Measurements from ENCODE around the gene RNF150. TPM values are rescaled to one million over a fixed set of nuclear protein-coding genes. Genes with fewer than 3 reads are reported as not detected.
A peak's percentile ranks its signal among the peaks of the same experiment; 100 is the strongest.

RNF150 gene
- total RNA-seq, 1 donor from 2014 or later, result 9.1 TPM

DNA sequence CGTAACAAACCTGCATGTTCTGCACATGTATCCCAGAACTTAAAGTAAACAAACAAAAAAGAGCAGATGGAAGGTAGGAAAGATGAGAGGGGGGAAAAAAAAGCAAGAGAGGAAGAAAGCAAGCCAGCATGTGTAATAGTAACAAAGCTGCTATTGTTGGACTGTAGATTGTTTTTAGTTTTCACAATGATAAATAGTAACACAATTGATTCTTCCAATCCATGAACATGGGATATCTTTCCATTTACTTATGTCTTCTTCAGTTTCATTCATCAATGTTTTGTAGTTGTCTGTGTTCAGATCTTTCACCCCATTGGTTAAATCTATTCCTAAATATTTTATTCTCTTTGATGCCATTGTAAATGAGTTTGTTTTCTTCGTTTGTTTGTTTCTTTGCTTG, 292.1 kb downstream of the RNF150 start:
- H3K27ac ChIP-seq, result no peak overlapping the region
- TF ChIP-seq POLR2A (IDR thresholded peaks at IDR 0.05), result no peak
- TF ChIP-seq, protein P1, sequence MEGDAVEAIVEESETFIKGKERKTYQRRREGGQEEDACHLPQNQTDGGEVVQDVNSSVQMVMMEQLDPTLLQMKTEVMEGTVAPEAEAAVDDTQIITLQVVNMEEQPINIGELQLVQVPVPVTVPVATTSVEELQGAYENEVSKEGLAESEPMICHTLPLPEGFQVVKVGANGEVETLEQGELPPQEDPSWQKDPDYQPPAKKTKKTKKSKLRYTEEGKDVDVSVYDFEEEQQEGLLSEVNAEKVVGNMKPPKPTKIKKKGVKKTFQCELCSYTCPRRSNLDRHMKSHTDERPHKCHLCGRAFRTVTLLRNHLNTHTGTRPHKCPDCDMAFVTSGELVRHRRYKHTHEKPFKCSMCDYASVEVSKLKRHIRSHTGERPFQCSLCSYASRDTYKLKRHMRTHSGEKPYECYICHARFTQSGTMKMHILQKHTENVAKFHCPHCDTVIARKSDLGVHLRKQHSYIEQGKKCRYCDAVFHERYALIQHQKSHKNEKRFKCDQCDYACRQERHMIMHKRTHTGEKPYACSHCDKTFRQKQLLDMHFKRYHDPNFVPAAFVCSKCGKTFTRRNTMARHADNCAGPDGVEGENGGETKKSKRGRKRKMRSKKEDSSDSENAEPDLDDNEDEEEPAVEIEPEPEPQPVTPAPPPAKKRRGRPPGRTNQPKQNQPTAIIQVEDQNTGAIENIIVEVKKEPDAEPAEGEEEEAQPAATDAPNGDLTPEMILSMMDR (IDR thresholded peaks at IDR 0.05), result no peak
- no peak for TF ChIP-seq POLR2AphosphoS5 (IDR thresholded peaks at IDR 0.05; ENCODE audit: insufficient read depth in 1 of 2, low read depth in 1 of 2)
- intact Hi-C loops (cut with DNase I), result no loop called here
- no peaks in the 10 kb centered on the region for H3K27me3 ChIP-seq
- H3K36me3 ChIP-seq, result no peaks in the 10 kb centered on the region
- no peak overlapping the region for H3K4me3 ChIP-seq
- H3K9me3 ChIP-seq, result no peaks in the 10 kb centered on the region
- H3K4me1 ChIP-seq, result peaks cover 12% of the 10 kb centered on the region
- no peak for DNase-seq (ENCODE audit: extremely low spot score in 2 of 2)

DNA sequence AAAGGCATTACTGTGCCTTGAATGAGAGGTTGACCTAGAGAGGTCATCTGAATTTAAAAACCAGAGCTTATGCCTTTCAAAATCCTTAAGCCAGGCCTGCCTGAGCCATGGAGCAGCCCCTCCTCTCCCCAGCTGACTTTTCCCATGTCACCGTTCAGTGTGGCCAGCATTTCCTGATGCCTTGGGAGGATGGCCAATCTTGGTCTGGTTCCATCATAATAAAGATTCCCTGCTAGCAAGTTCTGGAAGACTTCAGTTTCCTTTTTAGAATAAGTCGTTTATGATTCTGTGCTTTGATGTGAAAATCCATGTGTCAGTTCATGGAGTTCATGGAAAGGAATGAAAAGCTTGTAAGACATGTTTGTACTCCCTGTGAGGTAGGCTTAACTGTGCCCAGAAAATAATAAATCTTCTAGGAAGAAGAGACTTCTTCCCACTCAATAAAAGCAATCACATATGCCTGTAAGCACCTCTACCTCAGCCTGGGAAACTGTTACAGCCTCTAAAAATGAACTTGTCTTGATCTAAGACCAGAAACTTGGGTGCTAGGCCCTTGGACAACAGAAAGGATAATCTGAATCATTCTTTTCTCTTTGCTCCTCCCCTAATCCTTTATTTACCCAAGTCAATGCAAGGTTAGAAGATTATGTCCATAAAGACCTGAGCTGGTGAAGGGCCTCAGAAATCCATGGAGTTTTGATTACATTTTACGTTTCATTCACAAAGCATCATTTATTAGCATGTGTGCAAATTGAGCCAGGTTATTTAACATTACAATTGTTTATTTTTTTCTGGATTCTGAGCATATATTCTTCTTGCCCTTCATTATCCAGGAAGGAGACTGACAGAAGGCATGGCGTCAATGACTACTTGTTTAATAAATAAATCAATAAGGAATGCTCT, 293.1 kb downstream of the RNF150 start:
- TF ChIP-seq POLR2AphosphoS5 (IDR thresholded peaks at IDR 0.05; ENCODE audit: insufficient read depth in 1 of 2, low read depth in 1 of 2) (no peak), POLR2A (IDR thresholded peaks at IDR 0.05) (no peak)
- TF ChIP-seq, protein P1 (IDR thresholded peaks at IDR 0.05), result no peak
- peak overlapping the region; percentile 28 for H3K27ac ChIP-seq
- DNase-seq (ENCODE audit: extremely low spot score in 2 of 2), result no peak
- H3K27me3 ChIP-seq, result no peaks in the 10 kb centered on the region
- H3K36me3 ChIP-seq, result no peaks in the 10 kb centered on the region
- no peak overlapping the region for H3K4me3 ChIP-seq
- H3K4me1 ChIP-seq, result peaks cover 12% of the 10 kb centered on the region
- H3K9me3 ChIP-seq, result no peaks in the 10 kb centered on the region
- intact Hi-C loops (cut with DNase I), result no loop called here

DNA sequence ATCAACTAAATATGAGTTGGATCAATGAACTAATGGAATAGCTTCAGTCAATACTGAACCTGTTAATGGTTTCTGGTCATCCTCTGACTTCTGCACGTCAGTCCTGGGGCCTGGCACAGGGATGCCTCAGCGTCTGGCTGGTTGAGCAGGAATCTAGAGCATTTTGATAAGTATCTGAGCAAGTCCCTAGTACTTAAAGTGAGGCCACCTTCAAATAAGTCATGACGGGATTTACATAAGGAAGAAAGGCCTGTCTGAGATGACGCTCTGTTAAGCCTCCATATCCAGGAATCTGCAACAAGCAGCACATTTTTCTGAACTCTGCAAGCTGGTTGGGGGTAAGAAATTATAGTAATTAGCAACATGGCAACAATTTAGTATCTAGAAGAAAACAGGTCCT, 293.9 kb downstream of the RNF150 start:
- no peaks in the 10 kb centered on the region for H3K9me3 ChIP-seq
- H3K4me3 ChIP-seq, result no peak overlapping the region
- H3K27me3 ChIP-seq, result no peaks in the 10 kb centered on the region
- TF ChIP-seq POLR2A (IDR thresholded peaks at IDR 0.05), result no peak
- TF ChIP-seq, protein P1 (IDR thresholded peaks at IDR 0.05), result no peak
- no peak for TF ChIP-seq POLR2AphosphoS5 (IDR thresholded peaks at IDR 0.05; ENCODE audit: insufficient read depth in 1 of 2, low read depth in 1 of 2)
- H3K4me1 ChIP-seq, result peaks cover 12% of the 10 kb centered on the region
- no peak for DNase-seq (ENCODE audit: extremely low spot score in 2 of 2)
- H3K27ac ChIP-seq, result peak overlapping the region; percentile 28
- H3K36me3 ChIP-seq, result no peaks in the 10 kb centered on the region
- intact Hi-C loops (cut with DNase I), result no loop called here

DNA sequence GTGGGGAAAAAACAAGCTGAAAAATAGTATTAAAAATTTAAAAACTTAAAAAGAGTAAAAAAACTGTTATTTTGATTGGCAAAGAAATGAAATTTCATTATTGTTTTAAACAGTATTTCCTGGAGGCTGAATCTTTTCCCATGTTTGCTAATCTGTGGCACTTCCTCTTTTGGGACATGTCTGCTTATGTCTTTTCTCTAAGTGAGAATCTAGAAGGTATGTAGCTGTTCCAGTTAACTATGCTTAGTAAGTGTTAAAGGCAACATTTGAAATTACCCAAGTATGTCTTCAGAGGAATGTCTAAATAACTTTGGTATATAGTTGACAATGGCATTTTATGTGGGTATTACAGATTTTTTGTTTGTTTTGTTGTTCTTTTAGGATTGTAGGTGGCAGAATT, 295.5 kb downstream of the RNF150 start:
- no peak for TF ChIP-seq POLR2AphosphoS5 (IDR thresholded peaks at IDR 0.05; ENCODE audit: insufficient read depth in 1 of 2, low read depth in 1 of 2)
- TF ChIP-seq, protein P1 (IDR thresholded peaks at IDR 0.05), result no peak
- Histone ChIP-seq H3K27me3 (no peaks in the 10 kb centered on the region), H3K4me1 (peaks cover 12% of the 10 kb centered on the region), H3K27ac (no peak overlapping the region), H3K4me3 (no peak overlapping the region), H3K9me3 (no peaks in the 10 kb centered on the region), H3K36me3 (no peaks in the 10 kb centered on the region)
- intact Hi-C loops (cut with DNase I), result no loop called here
- no peak for DNase-seq (ENCODE audit: extremely low spot score in 2 of 2)

DNA sequence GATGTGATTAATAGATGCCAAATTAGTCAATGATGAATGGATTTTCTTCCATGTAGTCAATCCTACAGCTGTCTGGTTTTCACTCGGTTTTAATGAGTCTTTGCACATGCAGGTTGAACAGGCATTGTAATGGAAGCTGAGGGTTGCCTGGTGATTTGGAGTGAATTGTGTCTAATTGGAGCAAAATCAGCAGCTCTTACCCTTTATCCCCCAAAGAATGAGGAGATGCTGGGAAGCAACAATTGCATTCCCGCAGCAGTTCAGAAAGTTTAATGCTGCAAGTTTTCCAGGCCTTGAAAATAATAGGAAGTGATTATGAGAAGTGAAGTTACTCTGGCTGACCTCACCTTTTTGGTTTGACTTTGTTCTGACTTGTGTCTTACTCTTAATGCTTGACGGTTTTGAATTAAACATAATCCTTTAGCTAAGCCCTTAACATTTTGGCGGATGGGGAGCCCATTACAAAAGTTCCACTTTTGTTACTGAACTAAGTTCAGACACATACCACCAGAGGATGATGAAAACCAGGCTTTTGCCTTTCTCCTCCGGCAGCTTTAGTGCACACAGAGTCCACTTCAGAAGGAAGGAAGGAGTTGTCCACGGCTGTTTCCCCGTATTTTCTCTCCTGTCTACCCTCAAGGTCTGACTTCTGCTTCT, 298.3 kb downstream of the RNF150 start:
- intact Hi-C loops (cut with DNase I), result no loop called here
- DNase-seq (ENCODE audit: extremely low spot score in 2 of 2), result no peak
- no peaks in the 10 kb centered on the region for H3K36me3 ChIP-seq
- H3K27me3 ChIP-seq, result no peaks in the 10 kb centered on the region
- H3K4me3 ChIP-seq, result no peak overlapping the region
- no peak overlapping the region for H3K27ac ChIP-seq
- H3K4me1 ChIP-seq, result peaks cover 7% of the 10 kb centered on the region
- TF ChIP-seq POLR2A (IDR thresholded peaks at IDR 0.05) (no peak), POLR2AphosphoS5 (IDR thresholded peaks at IDR 0.05; ENCODE audit: insufficient read depth in 1 of 2, low read depth in 1 of 2) (no peak)
- TF ChIP-seq, protein P1 (IDR thresholded peaks at IDR 0.05), result no peak
- no peaks in the 10 kb centered on the region for H3K9me3 ChIP-seq

Measured in vagina (tissue), 2 donors.